KMS-11 (cell line): ENCODE measurements around the gene CD9.
"Not testable (repeated sequence)": the region's sequence is repeated elsewhere in the genome, so short reads cannot be mapped to it uniquely, and the experiment has no call there.

Source experiments
- H2AFZ ChIP-seq: fragments of 200-600 bp; sonication (generic); 2 replicates; pipeline ENCODE4 v1.6.1; 2016; ENCODE audit warnings: antibody characterized with exemption, mixed run types, low read depth
- H3K27ac ChIP-seq: fragments of 200-600 bp; sonication (generic); 2 replicates; pipeline ENCODE4 v1.6.1; 2016; ENCODE audit warnings: mild to moderate bottlenecking, mixed run types
- H3K27me3 ChIP-seq: fragments of 200-600 bp; sonication (generic); 2 replicates; pipeline ENCODE4 v1.6.1; 2017; ENCODE audit warnings: mild to moderate bottlenecking, low read depth, mixed run types, moderate library complexity; ENCODE audit not compliant: insufficient read depth
- H3K36me3 ChIP-seq: fragments of 200-600 bp; sonication (generic); 2 replicates; pipeline ENCODE4 v1.6.1; 2017; ENCODE audit warnings: mild to moderate bottlenecking, mixed run types; ENCODE audit not compliant: insufficient read depth
- H3K4me1 ChIP-seq: fragments of 200-600 bp; sonication (generic); 2 replicates; pipeline ENCODE4 v1.6.1; 2016; ENCODE audit warnings: mild to moderate bottlenecking, low read depth, mixed run types; ENCODE audit not compliant: poor library complexity, severe bottlenecking
- H3K4me2 ChIP-seq: fragments of 200-600 bp; sonication (generic); 2 replicates; pipeline ENCODE4 v1.7.0; 2016; ENCODE audit warnings: mild to moderate bottlenecking, mixed run types
- H3K4me3 ChIP-seq: fragments of 200-600 bp; sonication (generic); IDR thresholded peaks from 2 replicates; pipeline ENCODE4 v1.6.1; 2017; ENCODE audit warnings: low read depth, low read length, mixed read lengths; ENCODE audit not compliant: insufficient read depth
- H3K79me2 ChIP-seq: fragments of 200-600 bp; sonication (generic); 2 replicates; pipeline ENCODE4 v1.6.1; 2016; ENCODE audit warnings: low read depth, mixed run types; ENCODE audit not compliant: insufficient read depth
- H3K9ac ChIP-seq: fragments of 200-600 bp; sonication (generic); 2 replicates; pipeline ENCODE4 v1.6.1; 2016; ENCODE audit warnings: mild to moderate bottlenecking, mixed run types
- H4K20me1 ChIP-seq: fragments of 200-600 bp; sonication (generic); 2 replicates; pipeline ENCODE4 v1.6.1; 2016; ENCODE audit warnings: mild to moderate bottlenecking, mixed run types; ENCODE audit not compliant: insufficient read depth
- TF ChIP-seq, protein P1 (sequence below): fragments of 200-600 bp; sonication (generic); conservative IDR thresholded peaks from 2 replicates; pipeline ENCODE4 v1.6.1; 2017; ENCODE audit warnings: low read depth, mild to moderate bottlenecking, antibody characterized with exemption, low read length, moderate library complexity, mixed read lengths

CD9 gene

GRCh38 chr12:6183689-6184428 is 16.3 kb upstream of the CD9 start:
- Histone ChIP-seq H3K4me1 (no peaks in the 10 kb centered on the region), H3K4me3 (no peak overlapping the region), H4K20me1 (no peaks in the 10 kb centered on the region), H3K9ac (no peak overlapping the region), H2AFZ (no peak overlapping the region), H3K4me2 (no peak overlapping the region), H3K27me3 (no peaks in the 10 kb centered on the region), H3K79me2 (no peaks in the 10 kb centered on the region), H3K36me3 (no peaks in the 10 kb centered on the region), H3K27ac (no peak overlapping the region)
- TF ChIP-seq, protein P1, sequence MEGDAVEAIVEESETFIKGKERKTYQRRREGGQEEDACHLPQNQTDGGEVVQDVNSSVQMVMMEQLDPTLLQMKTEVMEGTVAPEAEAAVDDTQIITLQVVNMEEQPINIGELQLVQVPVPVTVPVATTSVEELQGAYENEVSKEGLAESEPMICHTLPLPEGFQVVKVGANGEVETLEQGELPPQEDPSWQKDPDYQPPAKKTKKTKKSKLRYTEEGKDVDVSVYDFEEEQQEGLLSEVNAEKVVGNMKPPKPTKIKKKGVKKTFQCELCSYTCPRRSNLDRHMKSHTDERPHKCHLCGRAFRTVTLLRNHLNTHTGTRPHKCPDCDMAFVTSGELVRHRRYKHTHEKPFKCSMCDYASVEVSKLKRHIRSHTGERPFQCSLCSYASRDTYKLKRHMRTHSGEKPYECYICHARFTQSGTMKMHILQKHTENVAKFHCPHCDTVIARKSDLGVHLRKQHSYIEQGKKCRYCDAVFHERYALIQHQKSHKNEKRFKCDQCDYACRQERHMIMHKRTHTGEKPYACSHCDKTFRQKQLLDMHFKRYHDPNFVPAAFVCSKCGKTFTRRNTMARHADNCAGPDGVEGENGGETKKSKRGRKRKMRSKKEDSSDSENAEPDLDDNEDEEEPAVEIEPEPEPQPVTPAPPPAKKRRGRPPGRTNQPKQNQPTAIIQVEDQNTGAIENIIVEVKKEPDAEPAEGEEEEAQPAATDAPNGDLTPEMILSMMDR = no peak

GRCh38 chr12:6185961-6186827 is 14.0 kb upstream of the CD9 start:
- no peak overlapping the region for H3K4me3 ChIP-seq
- no peaks in the 10 kb centered on the region for H3K27me3 ChIP-seq
- TF ChIP-seq, protein P1 = no peak
- H3K4me2 ChIP-seq = no peak overlapping the region
- H3K4me1 ChIP-seq = no peaks in the 10 kb centered on the region
- no peak overlapping the region for H3K9ac ChIP-seq
- no peaks in the 10 kb centered on the region for H4K20me1 ChIP-seq
- H3K79me2 ChIP-seq = no peaks in the 10 kb centered on the region
- no peaks in the 10 kb centered on the region for H3K36me3 ChIP-seq
- H2AFZ ChIP-seq = no peak overlapping the region
- no peak overlapping the region for H3K27ac ChIP-seq

DNA sequence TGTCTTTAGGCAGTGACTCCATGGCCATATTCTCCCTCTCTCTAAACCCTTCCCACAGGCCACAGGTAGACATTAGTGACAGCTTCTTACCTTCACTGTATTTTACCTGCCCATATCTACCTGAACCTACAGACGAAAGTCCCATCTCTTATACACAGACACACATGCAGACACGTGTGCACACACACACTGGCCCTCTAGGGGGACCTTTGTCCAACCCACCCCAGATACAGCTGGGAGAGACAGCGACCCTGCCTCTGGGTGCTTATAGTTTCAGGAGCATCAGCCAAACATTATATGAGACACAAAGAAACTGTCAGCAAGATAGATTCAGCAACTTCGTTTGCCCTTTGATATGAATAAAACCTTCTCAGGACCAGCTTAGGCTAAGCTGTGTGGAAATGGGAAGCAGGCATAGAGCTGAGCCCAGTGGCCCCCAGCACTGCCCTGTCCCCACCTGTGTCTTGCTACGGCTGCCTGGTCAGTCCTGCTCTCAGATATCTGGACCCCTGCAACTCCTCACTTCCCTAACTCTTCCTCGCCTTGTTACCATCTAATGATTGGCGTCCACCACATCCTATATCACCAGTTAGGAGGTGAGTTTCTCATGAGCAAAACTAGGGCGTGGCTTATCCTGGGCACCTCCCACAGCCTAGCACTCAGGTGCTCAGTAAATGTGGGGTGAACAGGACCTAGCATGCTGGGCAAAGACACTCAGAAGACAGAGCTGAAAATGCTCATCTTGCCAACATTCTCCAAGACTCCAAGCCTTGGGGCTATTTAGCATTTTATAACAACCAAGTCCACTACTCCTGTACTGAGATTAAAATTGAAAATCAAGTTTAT is 12.0 kb upstream of the CD9 start:
- Histone ChIP-seq H2AFZ (no peak overlapping the region), H3K79me2 (no peaks in the 10 kb centered on the region), H3K4me2 (no peak overlapping the region), H3K9ac (no peak overlapping the region), H3K27me3 (no peaks in the 10 kb centered on the region), H3K27ac (no peak overlapping the region), H3K4me1 (no peaks in the 10 kb centered on the region), H3K4me3 (no peak overlapping the region), H4K20me1 (no peaks in the 10 kb centered on the region), H3K36me3 (no peaks in the 10 kb centered on the region)
- TF ChIP-seq, protein P1 = no peak

GRCh38 chr12:6189028-6189427 is 11.2 kb upstream of the CD9 start:
- no peak overlapping the region for H3K4me3 ChIP-seq
- no peaks in the 10 kb centered on the region for H3K36me3 ChIP-seq
- H4K20me1 ChIP-seq = no peaks in the 10 kb centered on the region
- no peak overlapping the region for H2AFZ ChIP-seq
- H3K79me2 ChIP-seq = no peaks in the 10 kb centered on the region
- H3K9ac ChIP-seq = no peak overlapping the region
- no peak overlapping the region for H3K4me2 ChIP-seq
- no peak overlapping the region for H3K27ac ChIP-seq
- TF ChIP-seq, protein P1 = no peak
- no peaks in the 10 kb centered on the region for H3K4me1 ChIP-seq
- no peaks in the 10 kb centered on the region for H3K27me3 ChIP-seq

DNA sequence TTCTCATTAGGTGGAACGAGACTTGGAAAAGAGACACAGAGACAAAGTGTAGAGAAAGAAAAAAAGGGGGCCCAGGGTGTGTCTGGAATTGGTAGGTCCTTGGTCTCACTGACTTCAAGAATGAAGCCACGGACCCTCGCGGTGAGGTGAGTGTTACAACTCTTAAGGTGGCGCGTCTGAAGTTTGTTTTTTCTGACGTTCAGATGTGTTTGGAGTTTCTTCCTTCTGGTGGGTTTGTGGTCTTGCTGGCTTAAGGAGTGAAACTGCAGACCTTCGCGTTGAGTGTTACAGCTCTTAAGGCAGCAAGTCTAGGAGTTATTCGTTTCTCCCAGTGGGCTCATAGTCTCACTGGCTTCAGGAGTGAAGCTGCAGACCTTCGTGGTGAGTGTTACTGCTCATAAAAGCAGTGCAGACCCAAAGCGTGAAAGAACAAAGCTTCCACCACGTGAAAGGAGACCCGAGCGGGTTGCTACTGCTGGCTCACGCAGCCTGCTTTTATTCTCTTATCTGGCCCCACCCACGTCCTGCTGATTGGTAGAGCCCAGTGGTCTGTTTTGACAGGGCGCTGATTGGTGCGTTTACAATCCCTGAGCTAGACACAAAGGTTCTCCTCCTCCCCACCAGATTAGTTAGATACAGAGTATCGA is 10.1 kb upstream of the CD9 start:
- H3K79me2 ChIP-seq, H3K27ac ChIP-seq, H3K4me3 ChIP-seq, H3K27me3 ChIP-seq, H4K20me1 ChIP-seq, H3K36me3 ChIP-seq, H3K4me2 ChIP-seq, H3K4me1 ChIP-seq, H2AFZ ChIP-seq, H3K9ac ChIP-seq: not testable (repeated sequence)

GRCh38 chr12:6190767-6191530 is 9.3 kb upstream of the CD9 start:
- H4K20me1 ChIP-seq, H3K4me1 ChIP-seq, H2AFZ ChIP-seq, H3K36me3 ChIP-seq, H3K9ac ChIP-seq, H3K4me3 ChIP-seq, H3K27me3 ChIP-seq, H3K27ac ChIP-seq, H3K4me2 ChIP-seq, H3K79me2 ChIP-seq: not testable (repeated sequence)
